HUES6 (cell line): ENCODE results near the gene TBXT.

ENCODE experiments used
- H3K27ac ChIP-seq: 2 replicates; pipeline ENCODE4 v1.7.0; 2013; ENCODE audit warnings: low read depth, mild to moderate bottlenecking, low read length, inconsistent platforms
- H3K27me3 ChIP-seq: 2 replicates; pipeline ENCODE4 v1.6.1; 2013; ENCODE audit warnings: low read length; ENCODE audit not compliant: control insufficient read depth, insufficient read depth
- H3K36me3 ChIP-seq: 2 replicates; pipeline ENCODE4 v1.6.1; 2013; ENCODE audit warnings: low read length; ENCODE audit not compliant: control insufficient read depth, insufficient read depth
- H3K4me1 ChIP-seq: 2 replicates; pipeline ENCODE4 v1.6.1; 2013; ENCODE audit warnings: low read length; ENCODE audit not compliant: control insufficient read depth, insufficient read depth
- H3K4me3 ChIP-seq: 2 replicates; pipeline ENCODE4 v1.5.1; 2013; ENCODE audit warnings: low read depth, low read length
- H3K9ac ChIP-seq: one replicate; pipeline ENCODE4 v1.6.1; 2013; ENCODE audit warnings: mild to moderate bottlenecking, low read length
- H3K9me3 ChIP-seq: 2 replicates; pipeline ENCODE4 v1.6.1; 2013; ENCODE audit warnings: low read depth, low read length; ENCODE audit not compliant: control insufficient read depth, insufficient read depth

The TBXT gene

GRCh38 chr6:166167801-166168615, at the start of gene TBXT:
TSS of gene TBXT (minus strand) at chr6:166167851. CDS start at chr6:166167591, 260 bp downstream.
- Histone ChIP-seq H3K36me3 (no peaks in the 10 kb centered on the region; the same call in 1 of the 2 replicates), H3K9me3 (no peaks in the 10 kb centered on the region), H3K9ac (peak within 1 kb of the TSS; percentile 89), H3K4me1 (peaks cover 56% of the 10 kb centered on the region), H3K27ac (no peak within 1 kb of the TSS; the same call in 1 of the 2 replicates), H3K27me3 (peaks cover 95% of the 10 kb centered on the region), H3K4me3 (peak within 1 kb of the TSS; percentile 85)

GRCh38 chr6:166207284-166207561, 39.6 kb upstream of the TBXT start:
- no peak overlapping the region for H3K9ac ChIP-seq
- no peak overlapping the region for H3K4me3 ChIP-seq
- no peak overlapping the region for H3K27ac ChIP-seq
- peaks cover 5% of the 10 kb centered on the region; the same call in 1 of the 2 replicates for H3K9me3 ChIP-seq
- peaks cover 15% of the 10 kb centered on the region for H3K4me1 ChIP-seq
- no peaks in the 10 kb centered on the region for H3K36me3 ChIP-seq
- peaks cover 7% of the 10 kb centered on the region; the same call in 1 of the 2 replicates for H3K27me3 ChIP-seq

GRCh38 chr6:166206510-166207283, 39.0 kb upstream of the TBXT start:
- Histone ChIP-seq H3K9me3 (peaks cover under 1% of the 10 kb centered on the region; the same call in 1 of the 2 replicates), H3K27ac (no peak overlapping the region), H3K4me3 (no peak overlapping the region), H3K9ac (no peak overlapping the region), H3K36me3 (no peaks in the 10 kb centered on the region), H3K27me3 (peaks cover 7% of the 10 kb centered on the region; the same call in 1 of the 2 replicates), H3K4me1 (peaks cover 15% of the 10 kb centered on the region)

- Histone ChIP-seq H3K36me3 (no peaks in the 10 kb centered on the region), H3K27ac (no peak overlapping the region), H3K9me3 (no peaks in the 10 kb centered on the region), H3K4me1 (peaks cover 15% of the 10 kb centered on the region), H3K27me3 (peaks cover 7% of the 10 kb centered on the region; the same call in 1 of the 2 replicates), H3K9ac (no peak overlapping the region), H3K4me3 (no peak overlapping the region)
Observed at GRCh38 chr6:166206066-166206465, 38.4 kb upstream of the TBXT start.

GRCh38 chr6:166204852-166205650, 37.4 kb upstream of the TBXT start:
- H3K27me3 ChIP-seq: peaks cover 7% of the 10 kb centered on the region; the same call in 1 of the 2 replicates
- H3K27ac ChIP-seq: no peak overlapping the region
- H3K9ac ChIP-seq: no peak overlapping the region
- no peaks in the 10 kb centered on the region for H3K9me3 ChIP-seq
- H3K4me1 ChIP-seq: peaks cover 15% of the 10 kb centered on the region
- no peak overlapping the region for H3K4me3 ChIP-seq
- no peaks in the 10 kb centered on the region for H3K36me3 ChIP-seq

DNA sequence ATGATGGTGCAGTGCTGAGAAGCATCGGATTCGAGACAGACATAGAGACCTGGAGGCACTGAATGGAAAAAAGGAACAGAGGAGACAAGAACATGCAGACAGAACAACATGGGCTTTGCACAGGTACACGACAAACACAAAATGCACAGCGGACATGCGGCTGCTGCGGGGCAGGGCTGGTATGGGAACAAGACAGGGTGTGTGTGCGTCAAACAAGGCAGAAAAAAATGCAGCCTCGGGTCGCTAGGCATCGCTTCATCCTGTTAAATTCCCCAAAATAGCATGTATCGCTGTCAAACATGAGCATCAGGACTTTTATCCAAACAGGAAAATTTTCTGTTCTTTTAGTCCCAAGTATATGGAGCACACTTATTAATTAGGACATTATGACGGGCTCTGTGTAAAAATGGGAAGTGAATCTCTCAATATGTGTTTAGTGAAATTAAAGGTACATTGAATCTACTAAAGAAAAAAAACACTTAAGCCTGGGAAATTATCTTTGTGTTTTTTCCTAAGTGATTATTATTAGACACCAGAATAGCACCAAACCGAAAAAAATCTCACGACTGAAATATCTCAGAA, 36.1 kb upstream of the TBXT start:
- no peaks in the 10 kb centered on the region for H3K9me3 ChIP-seq
- peaks cover 15% of the 10 kb centered on the region for H3K4me1 ChIP-seq
- H3K4me3 ChIP-seq: no peak overlapping the region
- no peaks in the 10 kb centered on the region for H3K36me3 ChIP-seq
- no peak overlapping the region for H3K27ac ChIP-seq
- H3K27me3 ChIP-seq: peaks cover 7% of the 10 kb centered on the region; the same call in 1 of the 2 replicates
- H3K9ac ChIP-seq: no peak overlapping the region

DNA sequence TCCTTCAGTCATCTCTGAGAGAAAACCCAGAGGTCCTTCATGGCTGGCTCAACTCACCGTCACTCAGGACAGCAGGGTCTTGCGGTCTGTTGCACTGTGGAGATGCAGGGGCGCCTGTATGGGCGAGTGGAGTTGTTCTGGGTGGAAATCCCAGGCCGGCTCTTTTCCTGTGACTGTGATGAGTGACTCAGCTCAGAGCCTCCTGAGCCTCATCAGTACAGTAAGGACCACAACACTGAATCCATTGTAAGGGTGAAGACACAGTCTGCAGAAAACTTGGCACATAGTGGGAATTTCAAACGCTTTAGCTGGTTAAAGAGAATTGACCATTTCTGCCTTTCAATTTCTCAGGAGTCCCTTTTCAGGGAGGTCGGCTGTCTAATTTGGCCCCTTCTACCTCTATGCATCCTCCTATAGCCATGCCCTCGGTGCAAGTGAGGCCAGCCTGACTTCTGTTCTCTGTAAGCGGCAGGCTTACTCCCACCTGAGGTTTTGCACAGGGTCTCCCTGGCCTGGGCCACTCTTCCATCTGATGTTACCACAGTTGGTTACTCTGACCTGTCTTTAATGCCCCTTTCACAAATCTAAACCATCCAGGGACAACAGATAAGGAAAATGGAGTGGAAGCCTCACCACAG, 35.5 kb upstream of the TBXT start:
- H3K27ac ChIP-seq: no peak overlapping the region
- H3K9me3 ChIP-seq: no peaks in the 10 kb centered on the region
- no peak overlapping the region for H3K4me3 ChIP-seq
- H3K9ac ChIP-seq: no peak overlapping the region
- peaks cover 15% of the 10 kb centered on the region for H3K4me1 ChIP-seq
- peaks cover 11% of the 10 kb centered on the region; the same call in 1 of the 2 replicates for H3K27me3 ChIP-seq
- H3K36me3 ChIP-seq: no peaks in the 10 kb centered on the region

DNA sequence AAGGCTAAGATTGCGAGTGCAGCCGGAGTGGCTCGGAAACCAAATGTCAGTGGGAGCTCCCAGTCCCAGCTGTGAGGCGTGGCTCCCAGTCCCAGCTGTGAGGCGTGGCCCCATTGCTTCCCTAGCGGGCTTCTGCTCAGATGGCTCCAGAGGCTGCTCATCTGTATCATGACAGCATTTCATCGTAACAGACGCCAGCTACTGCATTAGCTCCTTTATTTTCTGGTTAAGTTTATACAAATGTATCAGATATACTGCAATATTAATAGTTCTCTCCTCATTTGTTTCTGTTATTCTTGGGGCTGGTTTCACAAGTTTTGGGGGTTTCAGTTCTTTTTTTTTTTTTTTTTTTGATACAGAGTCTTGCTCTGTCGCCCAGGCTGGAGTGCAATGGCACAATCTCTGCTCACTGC, 34.7 kb upstream of the TBXT start:
- Histone ChIP-seq H3K4me3 (no peak overlapping the region), H3K9me3 (no peaks in the 10 kb centered on the region), H3K27ac (no peak overlapping the region), H3K9ac (no peak overlapping the region), H3K27me3 (peaks cover 16% of the 10 kb centered on the region; the same call in 1 of the 2 replicates), H3K4me1 (peaks cover 20% of the 10 kb centered on the region), H3K36me3 (no peaks in the 10 kb centered on the region)

GRCh38 chr6:166201878-166202277, 34.2 kb upstream of the TBXT start:
- Histone ChIP-seq H3K4me1 (peaks cover 25% of the 10 kb centered on the region), H3K36me3 (no peaks in the 10 kb centered on the region), H3K27ac (no peak overlapping the region), H3K9me3 (no peaks in the 10 kb centered on the region), H3K4me3 (no peak overlapping the region), H3K9ac (no peak overlapping the region), H3K27me3 (peaks cover 16% of the 10 kb centered on the region; the same call in 1 of the 2 replicates)

DNA sequence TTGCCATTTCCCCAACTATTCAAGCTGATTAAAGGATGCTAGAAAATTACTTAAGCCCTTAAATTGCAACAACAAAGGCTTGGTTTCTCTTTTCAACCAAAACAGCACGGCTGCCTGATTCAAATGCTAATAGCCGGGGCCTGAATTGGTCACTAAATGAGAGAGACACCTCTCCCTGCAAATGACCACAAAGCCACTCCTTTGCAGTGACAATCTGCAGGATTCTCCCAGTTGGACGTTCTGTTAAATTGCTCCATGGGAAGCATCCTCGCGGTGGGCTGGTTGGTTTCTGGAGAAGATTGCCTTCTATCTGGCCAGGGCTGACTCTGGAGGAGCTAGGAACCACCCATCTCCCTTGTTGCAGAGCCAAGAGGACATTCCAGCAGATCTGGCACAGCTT, 29.7 kb upstream of the TBXT start:
- no peak overlapping the region for H3K9ac ChIP-seq
- H3K4me1 ChIP-seq: peaks cover 30% of the 10 kb centered on the region
- no peaks in the 10 kb centered on the region for H3K9me3 ChIP-seq
- no peak overlapping the region for H3K27ac ChIP-seq
- H3K27me3 ChIP-seq: peaks cover 18% of the 10 kb centered on the region; the same call in 1 of the 2 replicates
- no peaks in the 10 kb centered on the region for H3K36me3 ChIP-seq
- H3K4me3 ChIP-seq: no peak overlapping the region
